Upper lobe of left lung (tissue), 6 donors: ENCODE data around the gene SUN5. TPM values are rescaled to one million over a fixed set of nuclear protein-coding genes. Genes with fewer than 3 reads are reported as not detected.
"Not testable (repeated sequence)": the region's sequence is repeated elsewhere in the genome, so short reads cannot be mapped to it uniquely, and the experiment has no call there.

ENCODE experiments used
- ATAC-seq, 2 donors: fragments of 200-7000 bp; cut with Tn5 transposase; one replicate each; pipeline ENCODE4 v1.9.1; 2022; ENCODE audit warnings: mild to moderate bottlenecking in 2 of 2, moderate library complexity in 2 of 2; ENCODE audit not compliant: low FRiP score in 2 of 2
- DNase-seq, 2 donors: peaks; one replicate each; pipeline ENCODE4 v3.0.0-alpha.2; 2019 to 2020
- H3K27ac ChIP-seq, 4 donors: fragments of 200-600 bp; sonication (generic); one replicate each; pipeline ENCODE4 v1.5.1; 2016 to 2019
- H3K27me3 ChIP-seq, 4 donors: fragments of 200-600 bp; sonication (generic); one replicate each; pipeline ENCODE4 v1.5.1; 2017 to 2019
- H3K36me3 ChIP-seq, 4 donors: fragments of 200-600 bp; sonication (generic); one replicate each; pipeline ENCODE4 v1.5.1; 2016 to 2019
- H3K4me1 ChIP-seq, 4 donors: fragments of 200-600 bp; sonication (generic); one replicate each; pipeline ENCODE4 v1.5.1; 2018 to 2019
- H3K4me3 ChIP-seq, 4 donors: fragments of 200-600 bp; sonication (generic); one replicate each; pipeline ENCODE4 v1.5.1; 2017 to 2019; ENCODE audit warnings: mild to moderate bottlenecking in 2 of 4, moderate library complexity in 1 of 4
- H3K9me3 ChIP-seq, 4 donors: fragments of 200-600 bp; sonication (generic); one replicate each; pipeline ENCODE4 v1.5.1; 2018 to 2019
- EP300 ChIP-seq, 4 donors: sonication (generic); formaldehyde crosslinking; IDR thresholded peaks; one replicate each; pipeline ENCODE4 v1.5.1; 2017; ENCODE audit warnings: antibody characterized with exemption in 4 of 4, control low read depth in 2 of 4
- POLR2A ChIP-seq, 4 donors: fragments of 450-650 bp; IDR thresholded peaks; one replicate each; pipeline ENCODE4 v1.5.1; 2016 to 2017; ENCODE audit warnings: antibody characterized with exemption in 4 of 4, mild to moderate bottlenecking in 2 of 4
- POLR2AphosphoS5 ChIP-seq, 2 donors: sonication (generic); formaldehyde crosslinking; IDR thresholded peaks; one replicate each; pipeline ENCODE4 v1.5.1; 2017; ENCODE audit warnings: antibody characterized with exemption in 2 of 2
- WGBS, 2 donors: methylation state at CpG; one replicate each; pipeline ENCODE4 v1.1.5; 2017 to 2018; 5-methylcytosine and 5-hydroxymethylcytosine counted together
- total RNA-seq, 6 donors: library from RNA; depleted of rRNA in 4 of 6; stranded (reverse); fragments of >200 nt in 4 of 6; gene quantifications; one replicate each; pipeline versions ENCODE4 v1.1.0 to v1.2.1, GENCODE V29; 2016 to 2021
- TF ChIP-seq, protein P1 (sequence below), 6 experiments: fragments of 450-650 bp in 4 of 6; fragments of 200-600 bp in 2 of 6; sonication (generic) in 2 of 6; IDR thresholded peaks; one replicate each; pipeline ENCODE4 v1.5.1; 2016 to 2019; ENCODE audit warnings: antibody characterized with exemption in 6 of 6
- donor health status: DM: no; HTN: no; CAD: no; lungs with moderate emphysema.
- donor health status: DM: no; HTN: yes; CAD: no; lungs with severe emphysema.

The SUN5 gene
- total RNA-seq, 6 donors from 2014 or later = not detected

DNA sequence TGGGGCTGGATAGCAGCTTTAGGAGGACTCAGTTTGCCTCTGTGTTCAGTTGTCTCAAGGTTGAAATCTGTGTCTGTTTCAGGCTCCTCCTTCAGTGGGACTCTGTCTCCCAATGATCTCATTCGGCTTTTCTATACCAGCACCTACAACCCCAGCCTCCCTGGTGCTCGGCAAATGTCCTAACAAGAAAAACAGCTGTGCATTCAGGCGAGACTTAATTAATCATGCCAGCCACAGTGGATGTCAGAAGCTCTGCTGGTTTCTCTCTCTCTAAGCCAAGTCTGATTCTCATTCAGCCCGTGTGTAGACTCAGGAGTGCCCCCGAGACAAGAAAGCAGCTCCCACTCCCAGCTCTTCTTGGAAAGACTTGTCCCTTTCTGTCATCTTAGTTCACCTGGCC, 46.8 kb downstream of the SUN5 start:
- Histone ChIP-seq H3K36me3 (no peaks in the 10 kb centered on the region), H3K4me3 (no peak overlapping the region), H3K4me1 (no peaks in the 10 kb centered on the region), H3K27ac (no peak overlapping the region), H3K27me3 (no peaks in the 10 kb centered on the region), H3K9me3 (peaks cover 7 to 18% (median 12%) of the 10 kb centered on the region in 4 donors)
- DNase-seq (no peak), ATAC-seq (no peak)
- TF ChIP-seq POLR2A (IDR thresholded peaks at IDR 0.05) (no peak), EP300 (IDR thresholded peaks at IDR 0.05) (no peak), POLR2AphosphoS5 (IDR thresholded peaks at IDR 0.05) (no peak)
- TF ChIP-seq, protein P1, sequence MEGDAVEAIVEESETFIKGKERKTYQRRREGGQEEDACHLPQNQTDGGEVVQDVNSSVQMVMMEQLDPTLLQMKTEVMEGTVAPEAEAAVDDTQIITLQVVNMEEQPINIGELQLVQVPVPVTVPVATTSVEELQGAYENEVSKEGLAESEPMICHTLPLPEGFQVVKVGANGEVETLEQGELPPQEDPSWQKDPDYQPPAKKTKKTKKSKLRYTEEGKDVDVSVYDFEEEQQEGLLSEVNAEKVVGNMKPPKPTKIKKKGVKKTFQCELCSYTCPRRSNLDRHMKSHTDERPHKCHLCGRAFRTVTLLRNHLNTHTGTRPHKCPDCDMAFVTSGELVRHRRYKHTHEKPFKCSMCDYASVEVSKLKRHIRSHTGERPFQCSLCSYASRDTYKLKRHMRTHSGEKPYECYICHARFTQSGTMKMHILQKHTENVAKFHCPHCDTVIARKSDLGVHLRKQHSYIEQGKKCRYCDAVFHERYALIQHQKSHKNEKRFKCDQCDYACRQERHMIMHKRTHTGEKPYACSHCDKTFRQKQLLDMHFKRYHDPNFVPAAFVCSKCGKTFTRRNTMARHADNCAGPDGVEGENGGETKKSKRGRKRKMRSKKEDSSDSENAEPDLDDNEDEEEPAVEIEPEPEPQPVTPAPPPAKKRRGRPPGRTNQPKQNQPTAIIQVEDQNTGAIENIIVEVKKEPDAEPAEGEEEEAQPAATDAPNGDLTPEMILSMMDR (IDR thresholded peaks at IDR 0.05) = no peak
- WGBS, 2 donors = 78 to 84% methylated on average over 5 of the region's 5 CpGs

DNA sequence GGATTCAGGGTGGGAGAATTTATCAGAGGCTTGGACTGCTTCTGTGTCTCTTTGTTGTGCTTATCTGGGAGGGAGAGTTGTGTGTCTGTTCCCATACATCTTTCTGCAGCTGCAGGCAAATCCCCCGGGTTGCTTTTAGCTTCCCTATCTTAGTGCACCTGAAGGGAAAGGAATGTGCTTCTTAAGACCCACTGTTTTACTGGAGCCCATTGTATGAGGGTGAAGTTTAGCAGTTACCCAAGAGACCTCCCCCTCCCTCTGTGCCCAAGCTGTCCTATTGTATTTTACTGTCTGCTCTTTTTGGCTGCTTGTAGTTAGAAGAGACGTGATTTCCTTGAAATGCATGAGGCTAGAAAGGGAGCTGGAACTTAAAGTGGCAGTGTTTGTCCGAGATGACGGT, 53.7 kb downstream of the SUN5 start:
- ATAC-seq, H3K36me3 ChIP-seq, H3K27me3 ChIP-seq, DNase-seq, H3K4me1 ChIP-seq, H3K9me3 ChIP-seq, H3K27ac ChIP-seq, H3K4me3 ChIP-seq: not testable (repeated sequence)
- WGBS, 2 donors = 25 to 26% methylated on average over 4 of the region's 4 CpGs

DNA sequence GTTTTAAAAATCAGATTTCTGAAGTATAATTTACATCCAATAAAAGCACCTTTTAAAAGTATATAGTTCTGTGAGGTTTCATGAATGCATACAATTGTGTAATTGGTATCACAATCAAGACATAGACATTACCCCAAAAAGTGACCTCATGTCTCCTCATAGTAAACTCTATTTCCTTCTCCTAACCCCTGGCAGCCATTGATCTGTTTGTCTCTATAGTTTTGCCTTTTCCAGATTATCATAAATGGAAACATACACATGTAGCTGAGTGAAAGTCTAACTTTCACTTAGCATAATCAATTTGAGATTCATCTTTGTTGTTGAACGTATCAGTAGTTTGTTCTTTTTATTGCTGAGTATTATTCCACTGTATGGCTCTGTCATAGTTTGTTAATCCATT, 57.6 kb downstream of the SUN5 start:
- TF ChIP-seq POLR2AphosphoS5 (IDR thresholded peaks at IDR 0.05) (no peak), EP300 (IDR thresholded peaks at IDR 0.05) (no peak), POLR2A (IDR thresholded peaks at IDR 0.05) (no peak)
- TF ChIP-seq, protein P1 (IDR thresholded peaks at IDR 0.05) = no peak
- 84 to 85% methylated on average over 1 of the region's 1 CpG for WGBS, 2 donors

DNA sequence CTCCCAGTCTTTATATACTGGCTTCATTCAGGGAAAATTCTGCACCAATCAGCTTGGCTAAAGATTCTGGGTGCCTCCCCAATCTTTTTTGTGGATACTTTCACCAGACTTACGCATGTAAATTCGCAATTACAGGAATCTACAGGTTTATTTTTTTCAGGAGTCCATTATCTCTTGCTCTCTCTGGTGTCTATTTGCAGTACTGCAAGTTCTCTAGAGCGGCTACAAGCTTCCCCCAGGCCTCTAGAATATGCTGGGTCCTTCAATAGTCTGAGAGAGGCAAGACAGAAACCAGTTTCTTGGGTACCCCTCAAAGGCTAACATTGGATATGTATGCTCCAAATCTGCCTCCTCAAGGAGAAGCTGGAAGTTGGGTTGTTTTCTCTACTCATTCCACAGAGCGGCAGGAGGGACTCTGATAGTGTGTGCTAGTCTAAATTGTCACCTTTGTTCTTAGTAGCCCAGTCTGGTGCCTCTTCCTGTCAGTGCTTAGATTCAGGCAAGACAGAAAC, 58.5 kb downstream of the SUN5 start:
- Histone ChIP-seq H3K4me1 (no peaks in the 10 kb centered on the region), H3K9me3 (peaks cover 0 to 3% (median 0%) of the 10 kb centered on the region in 4 donors), H3K27me3 (no peaks in the 10 kb centered on the region), H3K27ac (no peak overlapping the region), H3K36me3 (no peaks in the 10 kb centered on the region), H3K4me3 (no peak overlapping the region)
- ATAC-seq (no peak), DNase-seq (no peak)
- TF ChIP-seq EP300 (IDR thresholded peaks at IDR 0.05) (no peak), POLR2A (IDR thresholded peaks at IDR 0.05) (no peak)
- TF ChIP-seq, protein P1 (IDR thresholded peaks at IDR 0.05) = peak in 1 of 6 experiments; percentile 15
- WGBS, 2 donors = 52% methylated on average over 4 of the region's 4 CpGs

More for the DNA sequence above, 57.6 kb downstream of the SUN5 start:
- Histone ChIP-seq H3K27me3 (no peaks in the 10 kb centered on the region), H3K4me3 (no peak overlapping the region), H3K4me1 (no peaks in the 10 kb centered on the region), H3K27ac (no peak overlapping the region), H3K36me3 (no peaks in the 10 kb centered on the region), H3K9me3 (peaks cover 0 to 3% (median 0%) of the 10 kb centered on the region in 4 donors)
- DNase-seq = no peak
- no peak for ATAC-seq

DNA sequence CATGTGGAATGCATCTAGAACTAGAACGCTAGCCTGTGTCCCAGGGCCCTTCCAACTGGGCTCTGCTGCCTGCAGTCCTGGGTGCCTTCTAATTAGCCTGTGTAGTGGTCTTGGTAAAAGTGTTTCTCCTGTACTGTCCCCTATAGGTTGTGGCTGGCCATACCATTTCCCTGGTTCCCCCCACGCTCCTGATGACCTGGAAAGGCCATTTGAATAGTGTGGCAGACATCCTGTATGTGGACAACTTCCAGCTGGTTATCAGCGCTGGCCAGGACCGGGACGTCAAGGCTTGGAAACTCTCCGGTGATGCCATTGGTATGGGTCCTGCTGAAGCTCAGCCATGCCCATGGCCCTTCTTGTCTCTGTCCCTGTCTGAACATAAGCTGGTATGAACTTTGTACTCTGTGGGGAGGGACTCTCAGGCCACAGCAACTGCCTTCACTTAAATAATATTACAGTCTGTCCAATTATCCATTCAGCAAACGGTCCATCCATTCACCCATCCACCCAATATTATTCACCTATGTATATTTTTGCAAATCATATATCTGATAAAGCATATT, 60.7 kb downstream of the SUN5 start:
- no peak overlapping the region for H3K27ac ChIP-seq
- H3K27me3 ChIP-seq = no peaks in the 10 kb centered on the region
- H3K9me3 ChIP-seq = peaks cover 0 to 3% (median 0%) of the 10 kb centered on the region in 4 donors
- no peaks in the 10 kb centered on the region for H3K36me3 ChIP-seq
- WGBS, 2 donors = 76 to 82% methylated on average over 7 of the region's 7 CpGs
- no peaks in the 10 kb centered on the region for H3K4me1 ChIP-seq
- TF ChIP-seq POLR2AphosphoS5 (IDR thresholded peaks at IDR 0.05) = no peak
- no peak for TF ChIP-seq EP300 (IDR thresholded peaks at IDR 0.05)
- TF ChIP-seq, protein P1 (IDR thresholded peaks at IDR 0.05) = no peak
- TF ChIP-seq POLR2A (IDR thresholded peaks at IDR 0.05) = no peak
- ATAC-seq = no peak
- DNase-seq = no peak
- no peak overlapping the region for H3K4me3 ChIP-seq
